ENCODE results near the gene MAP3K13. TPM values are rescaled to one million over a fixed set of nuclear protein-coding genes. Genes with fewer than 3 reads are reported as not detected.

Gene MAP3K13
- total RNA-seq, 2 donors from 2014 or later = 9.4 to 12.6 TPM

GRCh38 chr3:185502987-185503386, 140.1 kb downstream of the MAP3K13 start:
- no peaks in the 10 kb centered on the region for H3K9me3 ChIP-seq
- peaks cover 0 to 20% of the 10 kb centered on the region in 2 donors for H3K4me1 ChIP-seq
- H3K27ac ChIP-seq = peak overlapping the region; percentile 21 to 50
- no peak for TF ChIP-seq CTCF (IDR thresholded peaks at IDR 0.05)
- H3K36me3 ChIP-seq = no peaks in the 10 kb centered on the region
- no peaks in the 10 kb centered on the region for H3K27me3 ChIP-seq
- no peak overlapping the region for H3K4me3 ChIP-seq
- DNase-seq (ENCODE audit: low spot score) = no peak

GRCh38 chr3:185503521-185503920, 140.6 kb downstream of the MAP3K13 start:
- Histone ChIP-seq H3K4me3 (no peak overlapping the region), H3K27me3 (no peaks in the 10 kb centered on the region), H3K4me1 (peaks cover 0 to 18% of the 10 kb centered on the region in 2 donors), H3K9me3 (no peaks in the 10 kb centered on the region), H3K36me3 (no peaks in the 10 kb centered on the region), H3K27ac (peak overlapping the region in 1 of 2 donors; percentile 21)
- no peak for TF ChIP-seq CTCF (IDR thresholded peaks at IDR 0.05)
- DNase-seq (ENCODE audit: low spot score) = no peak

GRCh38 chr3:185504636-185505035, 141.7 kb downstream of the MAP3K13 start:
- Histone ChIP-seq H3K36me3 (no peaks in the 10 kb centered on the region), H3K9me3 (no peaks in the 10 kb centered on the region), H3K4me1 (peaks cover 0 to 12% of the 10 kb centered on the region in 2 donors), H3K4me3 (no peak overlapping the region), H3K27me3 (no peaks in the 10 kb centered on the region), H3K27ac (no peak overlapping the region)
- DNase-seq (ENCODE audit: low spot score) = no peak
- no peak for TF ChIP-seq CTCF (IDR thresholded peaks at IDR 0.05)

- Histone ChIP-seq H3K9me3 (no peaks in the 10 kb centered on the region), H3K4me1 (peaks cover 0 to 11% of the 10 kb centered on the region in 2 donors), H3K27ac (no peak overlapping the region)
These were observed 144.9 kb downstream of the MAP3K13 start for GRCh38 chr3:185507883-185508282.

GRCh38 chr3:185508335-185508991, 145.5 kb downstream of the MAP3K13 start:
- Histone ChIP-seq H3K9me3 (no peaks in the 10 kb centered on the region), H3K27me3 (no peaks in the 10 kb centered on the region), H3K4me1 (peaks cover 0 to 5% of the 10 kb centered on the region in 2 donors), H3K27ac (no peak overlapping the region), H3K36me3 (no peaks in the 10 kb centered on the region), H3K4me3 (no peak overlapping the region)
- TF ChIP-seq CTCF (IDR thresholded peaks at IDR 0.05) = no peak
- no peak for DNase-seq (ENCODE audit: low spot score)

More at GRCh38 chr3:185507883-185508282, 144.9 kb downstream of the MAP3K13 start:
- no peak overlapping the region for H3K4me3 ChIP-seq
- H3K36me3 ChIP-seq = no peaks in the 10 kb centered on the region
- no peak for DNase-seq (ENCODE audit: low spot score)
- no peak for TF ChIP-seq CTCF (IDR thresholded peaks at IDR 0.05)
- H3K27me3 ChIP-seq = no peaks in the 10 kb centered on the region

- no peak for TF ChIP-seq CTCF (IDR thresholded peaks at IDR 0.05)
- no peaks in the 10 kb centered on the region for H3K27me3 ChIP-seq
- no peaks in the 10 kb centered on the region for H3K36me3 ChIP-seq
- no peaks in the 10 kb centered on the region for H3K4me1 ChIP-seq
- DNase-seq (ENCODE audit: low spot score) = no peak
- H3K27ac ChIP-seq = no peak overlapping the region
- no peaks in the 10 kb centered on the region for H3K9me3 ChIP-seq
- no peak overlapping the region for H3K4me3 ChIP-seq
These were observed 148.8 kb downstream of the MAP3K13 start for GRCh38 chr3:185511711-185512110.

Measured in right atrium auricular region (tissue), 2 donors.